HG02798 (cell line): Measurements from ENCODE around the gene CPNE6.

Experiments
- ATAC-seq: cut with Tn5 transposase; IDR thresholded peaks from one replicate; pipeline ENCODE4 v1.9.1; 2021; ENCODE audit warnings: mild to moderate bottlenecking; ENCODE audit not compliant: unreplicated experiment, poor library complexity

Gene CPNE6

GRCh38 chr14:24067133-24068082 lies 4.0 kb upstream of the CPNE6 start:
- no peak for ATAC-seq

- ATAC-seq: no peak
Observed at GRCh38 chr14:24068711-24069410, 2.5 kb upstream of the CPNE6 start.

GRCh38 chr14:24069411-24069735 lies 2.0 kb upstream of the CPNE6 start:
- no peak for ATAC-seq

DNA sequence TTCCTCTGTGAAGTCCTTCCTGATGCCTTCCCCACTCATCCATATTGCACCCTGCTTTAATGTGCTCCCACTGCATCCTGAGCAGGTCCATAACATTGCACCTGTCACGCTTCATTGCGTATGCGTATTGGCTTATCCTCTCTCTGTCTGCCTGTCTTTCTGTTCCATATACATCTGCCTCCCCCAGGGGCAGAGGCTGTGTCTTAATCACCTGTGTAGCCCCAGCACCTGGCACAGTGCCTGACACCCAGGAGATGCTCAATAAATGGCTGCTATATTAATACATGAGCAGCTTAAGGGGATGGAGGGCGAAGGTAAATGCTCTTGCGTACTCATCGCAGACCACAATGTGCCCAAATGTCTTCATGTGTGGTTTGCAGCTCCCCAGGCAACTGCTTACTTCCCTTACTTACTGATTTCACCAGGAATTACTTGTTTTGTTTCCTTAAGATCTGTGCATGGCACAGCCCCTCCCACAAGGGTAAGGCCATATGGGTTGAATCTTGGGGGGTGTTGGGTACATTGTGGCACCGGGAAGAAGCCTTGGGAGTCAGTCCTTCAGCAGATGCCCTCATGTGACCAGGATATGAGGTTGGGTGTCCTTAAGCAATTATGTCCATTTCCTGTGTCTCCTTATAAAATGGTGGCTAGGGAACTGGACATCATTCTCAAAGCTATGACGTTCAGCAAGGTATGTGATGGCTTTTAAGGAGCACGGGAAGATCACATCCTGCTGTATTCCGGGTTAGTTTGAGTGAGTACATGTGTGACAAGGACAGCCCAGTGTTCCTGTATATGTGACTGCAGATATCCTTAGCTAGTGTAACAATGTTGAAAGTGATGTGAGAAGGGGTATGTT lies 848 bp upstream of the CPNE6 start:
- no peak for ATAC-seq

- ATAC-seq: no peak
Observed at GRCh38 chr14:24071836-24072430, 571 bp downstream of the CPNE6 start.

- ATAC-seq: no peak
Observed at GRCh38 chr14:24072436-24072835, 1.1 kb downstream of the CPNE6 start.

DNA sequence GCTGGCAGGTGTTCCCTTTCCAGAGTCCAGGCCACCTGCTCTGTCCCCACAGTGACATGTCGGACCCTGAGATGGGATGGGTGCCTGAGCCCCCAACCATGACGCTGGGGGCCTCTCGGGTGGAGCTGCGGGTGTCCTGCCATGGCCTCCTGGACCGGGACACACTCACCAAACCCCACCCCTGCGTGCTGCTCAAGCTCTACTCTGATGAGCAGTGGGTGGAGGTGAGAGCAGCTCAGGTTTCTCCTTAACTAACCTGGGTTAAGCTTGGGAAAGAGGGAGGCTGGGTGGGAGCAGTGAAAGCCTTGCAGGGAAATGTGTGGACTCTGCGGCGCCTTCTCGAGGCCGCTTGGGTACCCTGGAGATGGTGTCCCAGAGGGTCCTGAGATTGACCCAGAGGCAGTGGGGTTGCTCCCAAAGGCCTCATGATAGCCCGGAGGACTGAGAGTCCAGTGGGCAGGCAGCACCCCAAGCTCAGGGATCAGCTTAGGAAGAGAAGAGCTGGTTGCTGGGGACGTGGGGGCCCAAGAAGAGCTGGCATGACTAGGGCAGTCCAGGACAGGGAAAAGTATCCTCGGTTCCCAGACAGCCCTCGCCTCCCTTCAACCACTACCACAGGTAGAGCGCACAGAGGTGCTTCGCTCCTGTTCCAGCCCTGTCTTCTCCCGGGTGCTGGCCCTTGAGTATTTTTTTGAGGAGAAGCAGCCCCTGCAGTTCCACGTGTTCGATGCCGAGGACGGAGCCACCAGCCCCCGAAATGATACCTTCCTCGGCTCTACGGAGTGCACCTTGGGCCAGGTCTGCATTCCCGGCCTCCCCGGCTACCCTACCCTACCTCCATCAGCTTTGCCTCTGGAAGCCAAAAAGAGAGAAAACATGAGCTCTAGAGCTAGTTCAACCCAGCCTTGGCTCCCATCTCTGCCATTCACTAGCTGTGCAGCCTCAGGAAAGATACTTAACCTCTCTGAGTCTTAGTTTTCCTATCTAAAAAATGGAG lies 1.8 kb downstream of the CPNE6 start:
- ATAC-seq: no peak

DNA sequence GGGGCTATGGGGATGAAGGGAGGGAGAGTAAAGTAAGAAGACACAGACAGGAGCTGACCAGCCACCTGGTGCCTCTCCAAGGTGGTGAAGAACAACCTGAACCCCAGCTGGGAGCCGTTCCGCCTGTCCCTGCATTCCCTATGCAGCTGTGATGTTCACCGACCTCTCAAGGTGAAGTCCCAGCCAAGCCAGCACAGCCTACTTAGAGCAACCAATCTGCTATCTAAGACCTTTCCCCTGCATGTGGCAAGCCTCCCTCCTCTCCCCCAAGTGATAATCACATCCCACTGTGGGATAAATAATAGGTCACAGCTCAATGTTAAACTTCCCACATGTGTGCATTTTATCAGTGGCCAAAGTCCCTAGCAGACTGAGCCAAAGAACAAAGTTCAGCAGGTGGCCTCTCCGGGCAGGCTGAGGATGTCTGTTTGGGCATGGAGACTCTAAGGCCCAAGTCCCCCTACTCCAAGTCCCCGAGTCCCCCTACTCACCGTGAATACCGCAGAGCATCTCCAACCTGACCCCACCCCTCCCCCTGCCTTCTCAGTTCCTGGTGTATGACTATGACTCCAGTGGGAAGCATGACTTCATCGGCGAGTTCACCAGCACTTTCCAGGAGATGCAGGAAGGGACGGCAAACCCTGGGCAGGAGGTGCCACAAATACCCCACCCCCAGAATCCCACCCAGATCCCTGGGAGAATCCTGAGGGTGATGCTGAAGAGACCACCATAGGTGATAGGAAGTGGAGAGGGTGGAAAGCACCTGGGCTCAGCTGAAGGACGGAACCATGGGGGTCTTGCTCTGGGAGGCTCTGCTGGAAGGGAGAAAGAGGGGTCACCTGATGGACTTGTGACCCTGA lies 3.5 kb downstream of the CPNE6 start:
- ATAC-seq: no peak

DNA sequence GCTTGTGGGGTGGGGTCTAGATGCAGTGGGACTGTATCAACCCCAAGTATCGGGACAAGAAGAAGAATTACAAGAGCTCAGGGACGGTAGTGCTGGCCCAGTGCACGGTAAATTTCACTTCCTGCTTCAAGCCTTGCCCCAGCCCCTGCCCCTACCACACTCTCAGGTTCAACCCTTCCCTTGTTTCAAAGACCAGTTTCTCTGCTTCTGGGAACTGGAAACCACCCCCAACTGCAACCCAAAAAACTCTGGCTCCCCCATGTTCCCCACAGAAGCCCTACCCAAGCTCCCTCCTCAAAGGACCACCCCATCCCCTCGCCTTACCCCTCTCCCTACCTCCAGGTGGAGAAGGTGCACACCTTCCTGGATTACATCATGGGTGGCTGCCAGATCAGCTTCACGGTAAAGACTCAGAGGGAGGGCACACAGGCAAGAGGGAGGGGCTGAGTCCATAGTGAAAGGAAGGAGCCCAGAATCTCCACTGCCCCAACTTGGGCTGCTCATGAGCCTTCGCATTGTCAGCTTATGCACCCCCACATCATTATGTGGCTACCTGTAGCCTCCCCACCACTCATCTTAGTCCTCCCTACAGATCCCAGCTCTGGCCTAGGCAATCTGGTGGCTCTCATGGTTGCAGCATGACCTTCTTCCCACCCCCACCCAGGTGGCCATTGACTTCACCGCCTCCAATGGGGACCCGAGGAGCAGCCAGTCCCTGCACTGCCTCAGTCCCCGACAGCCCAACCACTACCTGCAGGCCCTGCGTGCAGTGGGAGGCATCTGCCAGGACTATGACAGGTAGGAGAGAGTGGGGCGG lies 4.3 kb downstream of the CPNE6 start:
- no peak for ATAC-seq

- ATAC-seq: no peak
Observed at GRCh38 chr14:24076302-24076601, 4.9 kb downstream of the CPNE6 start.

- no peak for ATAC-seq
Observed at GRCh38 chr14:24077086-24077485, 5.7 kb downstream of the CPNE6 start.

GRCh38 chr14:24078146-24078545 lies 6.8 kb downstream of the CPNE6 start:
- ATAC-seq: no peak

GRCh38 chr14:24079491-24080141 lies 8.3 kb downstream of the CPNE6 start:
- ATAC-seq: no peak

- ATAC-seq: no peak
Observed at GRCh38 chr14:24080142-24080530, 8.8 kb downstream of the CPNE6 start.

- ATAC-seq: peak; percentile 84
Observed at GRCh38 chr14:24080888-24081738, 9.8 kb downstream of the CPNE6 start.

GRCh38 chr14:24081739-24082211 lies 10.4 kb downstream of the CPNE6 start:
- ATAC-seq: no peak
